Gastroesophageal sphincter (tissue), 4 donors: ENCODE measurements around the gene ZCWPW1. TPM values are rescaled to one million over a fixed set of nuclear protein-coding genes. Genes with fewer than 3 reads are reported as not detected.
A peak's percentile ranks its signal among the peaks of the same experiment; 100 is the strongest.

Source experiments
- ATAC-seq: fragments of 150-250 bp; one replicate; pipeline ENCODE4 v1.9.1; 2016; ENCODE audit warnings: mild to moderate bottlenecking, moderate library complexity
- H3K27ac ChIP-seq, 4 donors: fragments of 200-600 bp; sonication (generic) in 3 of 4; 1 replicate in 3 of 4; 2 replicates in 1 of 4; pipeline ENCODE4 v1.5.1; 2016 to 2019
- H3K27me3 ChIP-seq: fragments of 200-600 bp; sonication (generic); one replicate; pipeline ENCODE4 v1.5.1; 2019
- H3K36me3 ChIP-seq, 2 donors: fragments of 200-600 bp; sonication (generic); one replicate each; pipeline ENCODE4 v1.5.1; 2019; ENCODE audit warnings: control low read depth in 1 of 2
- H3K4me1 ChIP-seq, 3 donors: fragments of 200-600 bp; sonication (generic); 1 replicate in 2 of 3; 2 replicates in 1 of 3; pipeline ENCODE4 v1.5.1; 2016 to 2019; ENCODE audit warnings: control low read depth in 2 of 3
- H3K4me3 ChIP-seq, 2 donors: fragments of 200-600 bp; sonication (generic); one replicate each; pipeline ENCODE4 v1.5.1; 2019; ENCODE audit warnings: mild to moderate bottlenecking in 1 of 2, moderate library complexity in 1 of 2
- H3K9me3 ChIP-seq, 3 donors: fragments of 200-600 bp; sonication (generic); one replicate each; pipeline ENCODE4 v1.5.1; 2017 to 2019; ENCODE audit warnings: control low read depth in 2 of 3
- EP300 ChIP-seq: sonication (generic); formaldehyde crosslinking; IDR thresholded peaks from one replicate; pipeline ENCODE4 v1.6.1; 2017; ENCODE audit warnings: antibody characterized with exemption, mild to moderate bottlenecking
- POLR2A ChIP-seq, 2 donors: fragments of 450-650 bp; IDR thresholded peaks; one replicate each; pipeline ENCODE4 v1.6.1; 2017; ENCODE audit warnings: antibody characterized with exemption in 2 of 2, mild to moderate bottlenecking in 2 of 2, moderate library complexity in 1 of 2
- POLR2AphosphoS5 ChIP-seq: sonication (generic); formaldehyde crosslinking; IDR thresholded peaks from one replicate; pipeline ENCODE4 v1.6.1; 2017; ENCODE audit warnings: antibody characterized with exemption
- WGBS, 2 donors: methylation state at CpG; one replicate each; pipeline ENCODE4 v1.1.5; 2018; ENCODE audit warnings: low coverage in 1 of 2; 5-methylcytosine and 5-hydroxymethylcytosine counted together
- total RNA-seq, 4 donors: library from RNA; depleted of rRNA; stranded (reverse); fragments of >200 nt; gene quantifications; one replicate each; pipeline ENCODE4 v1.1.0, GENCODE V29; 2016
- TF ChIP-seq, protein P1 (sequence below), 4 experiments: fragments of 200-600 bp in 2 of 4; fragments of 450-650 bp in 2 of 4; sonication (generic) in 1 of 4; IDR thresholded peaks; one replicate each; pipeline ENCODE4 v1.5.1; 2017 to 2019; ENCODE audit warnings: antibody characterized with exemption in 4 of 4, mild to moderate bottlenecking in 2 of 4, moderate library complexity in 2 of 4

The ZCWPW1 gene
- total RNA-seq, 4 donors from 2014 or later = 4.9 to 8.2 (median 5.8) TPM

GRCh38 chr7:100465702-100466311 is 37.3 kb upstream of the ZCWPW1 start:
- ATAC-seq = peak; percentile 85
- TF ChIP-seq POLR2A (IDR thresholded peaks at IDR 0.05) (no peak), EP300 (no peak), POLR2AphosphoS5 (peak; percentile 80)
- TF ChIP-seq, protein P1, sequence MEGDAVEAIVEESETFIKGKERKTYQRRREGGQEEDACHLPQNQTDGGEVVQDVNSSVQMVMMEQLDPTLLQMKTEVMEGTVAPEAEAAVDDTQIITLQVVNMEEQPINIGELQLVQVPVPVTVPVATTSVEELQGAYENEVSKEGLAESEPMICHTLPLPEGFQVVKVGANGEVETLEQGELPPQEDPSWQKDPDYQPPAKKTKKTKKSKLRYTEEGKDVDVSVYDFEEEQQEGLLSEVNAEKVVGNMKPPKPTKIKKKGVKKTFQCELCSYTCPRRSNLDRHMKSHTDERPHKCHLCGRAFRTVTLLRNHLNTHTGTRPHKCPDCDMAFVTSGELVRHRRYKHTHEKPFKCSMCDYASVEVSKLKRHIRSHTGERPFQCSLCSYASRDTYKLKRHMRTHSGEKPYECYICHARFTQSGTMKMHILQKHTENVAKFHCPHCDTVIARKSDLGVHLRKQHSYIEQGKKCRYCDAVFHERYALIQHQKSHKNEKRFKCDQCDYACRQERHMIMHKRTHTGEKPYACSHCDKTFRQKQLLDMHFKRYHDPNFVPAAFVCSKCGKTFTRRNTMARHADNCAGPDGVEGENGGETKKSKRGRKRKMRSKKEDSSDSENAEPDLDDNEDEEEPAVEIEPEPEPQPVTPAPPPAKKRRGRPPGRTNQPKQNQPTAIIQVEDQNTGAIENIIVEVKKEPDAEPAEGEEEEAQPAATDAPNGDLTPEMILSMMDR (IDR thresholded peaks at IDR 0.05) = peak in 3 of 4 experiments; percentile 68 to 86 (median 71)
- Histone ChIP-seq H3K27me3 (no peaks in the 10 kb centered on the region), H3K9me3 (no peaks in the 10 kb centered on the region), H3K4me3 (peak overlapping the region in 1 of 2 donors; percentile 38), H3K4me1 (peaks cover 3 to 63% (median 19%) of the 10 kb centered on the region in 3 donors), H3K36me3 (peaks cover 0 to 56% of the 10 kb centered on the region in 2 donors), H3K27ac (peak overlapping the region in 3 of 4 donors; percentile 44 to 75 (median 64))
- WGBS, 2 donors = 20 to 100% methylated on average over 1 to 3 of the region's 17 CpGs

GRCh38 chr7:100465299-100465698 is 36.8 kb upstream of the ZCWPW1 start:
- H3K9me3 ChIP-seq = no peaks in the 10 kb centered on the region
- no peak overlapping the region for H3K4me3 ChIP-seq
- peak overlapping the region in 2 of 4 donors; percentile 64 to 75 for H3K27ac ChIP-seq
- no peak for ATAC-seq
- TF ChIP-seq, protein P1 (IDR thresholded peaks at IDR 0.05) = no peak
- TF ChIP-seq POLR2A (IDR thresholded peaks at IDR 0.05) (no peak), EP300 (no peak), POLR2AphosphoS5 (no peak)
- peaks cover 3 to 62% (median 19%) of the 10 kb centered on the region in 3 donors for H3K4me1 ChIP-seq
- WGBS, 2 donors = 47 to 60% methylated on average over 2 to 5 of the region's 8 CpGs
- peaks cover 0 to 56% of the 10 kb centered on the region in 2 donors for H3K36me3 ChIP-seq
- no peaks in the 10 kb centered on the region for H3K27me3 ChIP-seq

DNA sequence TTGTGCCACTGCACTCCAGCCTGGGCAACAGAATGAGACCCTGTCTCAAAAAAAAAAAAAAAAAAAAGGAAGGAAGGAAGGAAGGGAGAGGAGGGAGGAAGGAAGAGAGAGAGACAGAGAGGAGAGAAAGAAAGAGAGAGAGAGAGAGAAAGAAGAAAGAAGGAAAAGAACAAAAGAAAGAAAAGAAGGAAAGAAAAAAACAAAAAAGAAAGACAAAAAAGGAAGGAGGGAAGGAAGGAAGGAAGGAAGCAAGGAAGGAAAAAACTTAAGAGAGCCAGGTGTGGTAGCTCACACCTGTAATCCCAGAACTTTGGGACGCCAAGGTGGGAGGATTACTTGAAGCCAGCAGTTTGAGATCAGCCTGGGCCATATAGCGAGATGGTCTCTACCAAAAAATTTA is 36.3 kb upstream of the ZCWPW1 start:
- WGBS, 2 donors = 93% methylated on average over 2 of the region's 2 CpGs; no CpG with 5 or more reads in 1 of the 2 donors
- no peak overlapping the region for H3K4me3 ChIP-seq
- TF ChIP-seq, protein P1 (IDR thresholded peaks at IDR 0.05) = no peak
- TF ChIP-seq EP300 (no peak), POLR2A (IDR thresholded peaks at IDR 0.05) (no peak), POLR2AphosphoS5 (no peak)
- H3K36me3 ChIP-seq = peaks cover 0 to 55% of the 10 kb centered on the region in 2 donors
- no peak for ATAC-seq
- no peaks in the 10 kb centered on the region for H3K27me3 ChIP-seq
- H3K9me3 ChIP-seq = no peaks in the 10 kb centered on the region
- H3K27ac ChIP-seq = no peak overlapping the region
- H3K4me1 ChIP-seq = peaks cover 3 to 57% (median 18%) of the 10 kb centered on the region in 3 donors

- peaks cover 0 to 51% (median 13%) of the 10 kb centered on the region in 3 donors for H3K4me1 ChIP-seq
Measured at GRCh38 chr7:100464210-100464660, 35.7 kb upstream of the ZCWPW1 start, which contains the start of gene SPACDR. Gene SPACDR (minus strand): TSS chr7:100464260. CDS start chr7:100464025, 235 bp downstream.

More at GRCh38 chr7:100464210-100464660, 35.7 kb upstream of the ZCWPW1 start, which contains the start of gene SPACDR:
- Histone ChIP-seq H3K9me3 (no peaks in the 10 kb centered on the region), H3K4me3 (no peak within 1 kb of the TSS), H3K36me3 (peaks cover 0 to 56% of the 10 kb centered on the region in 2 donors), H3K27ac (no peak within 1 kb of the TSS), H3K27me3 (no peaks in the 10 kb centered on the region)
- TF ChIP-seq POLR2AphosphoS5 (no peak), POLR2A (IDR thresholded peaks at IDR 0.05) (no peak), EP300 (no peak)
- TF ChIP-seq, protein P1 (IDR thresholded peaks at IDR 0.05) = no peak
- no peak for ATAC-seq
- 48 to 90% methylated on average over 2 to 4 of the region's 7 CpGs for WGBS, 2 donors
